Keratinocyte (primary cell): ENCODE data around the gene CWC27.

Source experiments
- EZH2 ChIP-seq: IDR thresholded peaks from one replicate; pipeline ENCODE4 v1.6.1; 2012; ENCODE audit warnings: inconsistent platforms, mild to moderate bottlenecking, low read length, moderate library complexity
- TF ChIP-seq, protein P1 (sequence below), 3 experiments: IDR thresholded peaks in 1 of 3; conservative IDR thresholded peaks in 1 of 3; optimal IDR thresholded peaks in 1 of 3; 2 replicates in 2 of 3; 3 replicates in 1 of 3; pipeline versions ENCODE3 to v1.5.1; 2011; ENCODE audit warnings: low read length in 3 of 3, mild to moderate bottlenecking in 3 of 3, moderate library complexity in 2 of 3, control low read depth in 1 of 3, inconsistent platforms in 1 of 3; ENCODE audit not compliant: insufficient read depth in 2 of 3; ENCODE audit errors: extremely low read depth in 1 of 3

GRCh38 chr5:64873441-64873840 is 104.7 kb downstream of the CWC27 start:
- TF ChIP-seq, protein P1, sequence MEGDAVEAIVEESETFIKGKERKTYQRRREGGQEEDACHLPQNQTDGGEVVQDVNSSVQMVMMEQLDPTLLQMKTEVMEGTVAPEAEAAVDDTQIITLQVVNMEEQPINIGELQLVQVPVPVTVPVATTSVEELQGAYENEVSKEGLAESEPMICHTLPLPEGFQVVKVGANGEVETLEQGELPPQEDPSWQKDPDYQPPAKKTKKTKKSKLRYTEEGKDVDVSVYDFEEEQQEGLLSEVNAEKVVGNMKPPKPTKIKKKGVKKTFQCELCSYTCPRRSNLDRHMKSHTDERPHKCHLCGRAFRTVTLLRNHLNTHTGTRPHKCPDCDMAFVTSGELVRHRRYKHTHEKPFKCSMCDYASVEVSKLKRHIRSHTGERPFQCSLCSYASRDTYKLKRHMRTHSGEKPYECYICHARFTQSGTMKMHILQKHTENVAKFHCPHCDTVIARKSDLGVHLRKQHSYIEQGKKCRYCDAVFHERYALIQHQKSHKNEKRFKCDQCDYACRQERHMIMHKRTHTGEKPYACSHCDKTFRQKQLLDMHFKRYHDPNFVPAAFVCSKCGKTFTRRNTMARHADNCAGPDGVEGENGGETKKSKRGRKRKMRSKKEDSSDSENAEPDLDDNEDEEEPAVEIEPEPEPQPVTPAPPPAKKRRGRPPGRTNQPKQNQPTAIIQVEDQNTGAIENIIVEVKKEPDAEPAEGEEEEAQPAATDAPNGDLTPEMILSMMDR (optimal IDR thresholded peaks at IDR 0.05 in 1 of 3, IDR thresholded peaks at IDR 0.05 in 1 of 3, conservative IDR thresholded peaks at IDR 0.05 in 1 of 3; ENCODE audit: extremely low read depth in 1 of 3, insufficient read depth in 2 of 3, low read length in 3 of 3): no peak
- no peak for TF ChIP-seq EZH2
